ENCODE measurements around the gene PPIP5K2.

GRCh38 chr5:103223031-103223955, 103.2 kb downstream of the PPIP5K2 start:
- TF ChIP-seq CTBP1 (IDR thresholded peaks at IDR 0.05; ENCODE audit: borderline replicate concordance) (no peak), FOXK2 (IDR thresholded peaks at IDR 0.05) (no peak), HDGF (IDR thresholded peaks at IDR 0.05; ENCODE audit: borderline replicate concordance) (no peak), ELF4 (IDR thresholded peaks at IDR 0.05) (no peak), NFRKB (IDR thresholded peaks at IDR 0.05) (no peak), FOXM1 (IDR thresholded peaks at IDR 0.05; ENCODE audit: borderline replicate concordance) (no peak), BHLHE40 (IDR thresholded peaks at IDR 0.05; ENCODE audit: borderline replicate concordance) (no peak), SUZ12 (IDR thresholded peaks at IDR 0.05) (no peak), ZNF384 (IDR thresholded peaks at IDR 0.05) (no peak)
- TF ChIP-seq, protein P1, sequence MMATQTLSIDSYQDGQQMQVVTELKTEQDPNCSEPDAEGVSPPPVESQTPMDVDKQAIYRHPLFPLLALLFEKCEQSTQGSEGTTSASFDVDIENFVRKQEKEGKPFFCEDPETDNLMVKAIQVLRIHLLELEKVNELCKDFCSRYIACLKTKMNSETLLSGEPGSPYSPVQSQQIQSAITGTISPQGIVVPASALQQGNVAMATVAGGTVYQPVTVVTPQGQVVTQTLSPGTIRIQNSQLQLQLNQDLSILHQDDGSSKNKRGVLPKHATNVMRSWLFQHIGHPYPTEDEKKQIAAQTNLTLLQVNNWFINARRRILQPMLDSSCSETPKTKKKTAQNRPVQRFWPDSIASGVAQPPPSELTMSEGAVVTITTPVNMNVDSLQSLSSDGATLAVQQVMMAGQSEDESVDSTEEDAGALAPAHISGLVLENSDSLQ (IDR thresholded peaks at IDR 0.05), result no peak

All from HEK293T (cell line).